Measurements from ENCODE around the gene GPSM3. TPM values are rescaled to one million over a fixed set of nuclear protein-coding genes. Genes with fewer than 3 reads are reported as not detected.
A peak's percentile ranks its signal among the peaks of the same experiment; 100 is the strongest.

GPSM3 gene
- total and polyA plus RNA-seq, 2 of the 13 experiments (the other 11 are each of a cell fraction or from before 2014, with no cell fraction given), result 0.18 to 6.2 TPM

GRCh38 chr6:32152769-32153563, 39.5 kb downstream of the GPSM3 start (continued):
- TF ChIP-seq HIC2 (CRISPR knock-in tag; IDR thresholded peaks at IDR 0.05; ENCODE audit: low read depth) (no peak), NR0B2 (CRISPR knock-in tag; IDR thresholded peaks at IDR 0.05) (no peak), NFE2L2 (IDR thresholded peaks at IDR 0.05; ENCODE audit: low read length) (0 out of 2 replicates have a peak, but pooled peaks have one; percentile 14), ZNF563 (CRISPR knock-in tag; IDR thresholded peaks at IDR 0.05) (no peak), FUBP1 (CRISPR knock-in tag; IDR thresholded peaks at IDR 0.05; ENCODE audit: borderline replicate concordance) (no peak), SKIL (CRISPR knock-in tag; IDR thresholded peaks at IDR 0.05; ENCODE audit: borderline replicate concordance) (0 out of 2 replicates have a peak, but pooled peaks have one; percentile 35), ZBTB37 (CRISPR knock-in tag; IDR thresholded peaks at IDR 0.05) (0 out of 2 replicates have a peak, but pooled peaks have one; percentile 12), THAP7 (CRISPR knock-in tag; IDR thresholded peaks at IDR 0.05) (no peak), ELF3 (CRISPR knock-in tag; IDR thresholded peaks at IDR 0.05) (no peak), REL (CRISPR knock-in tag; conservative IDR thresholded peaks at IDR 0.05) (peak; percentile 9; the same call in 1 of the 2 replicates), MAX (IDR thresholded peaks at IDR 0.05) (peak; percentile 11; the same call in 1 of the 2 replicates), POLR2G (IDR thresholded peaks at IDR 0.05; ENCODE audit: low read depth, low read length) (no peak), GMEB1 (CRISPR knock-in tag; IDR thresholded peaks at IDR 0.05; ENCODE audit: borderline replicate concordance) (no peak)
